Anterior cingulate cortex (tissue), 58 donors: Measurements from ENCODE around the gene KASH5.

Experiments
- DNase-seq, 58 donors: peaks; one replicate each; lab custom pipeline; 2025; lab: John Stamatoyannopoulos, UW

Gene KASH5

DNA sequence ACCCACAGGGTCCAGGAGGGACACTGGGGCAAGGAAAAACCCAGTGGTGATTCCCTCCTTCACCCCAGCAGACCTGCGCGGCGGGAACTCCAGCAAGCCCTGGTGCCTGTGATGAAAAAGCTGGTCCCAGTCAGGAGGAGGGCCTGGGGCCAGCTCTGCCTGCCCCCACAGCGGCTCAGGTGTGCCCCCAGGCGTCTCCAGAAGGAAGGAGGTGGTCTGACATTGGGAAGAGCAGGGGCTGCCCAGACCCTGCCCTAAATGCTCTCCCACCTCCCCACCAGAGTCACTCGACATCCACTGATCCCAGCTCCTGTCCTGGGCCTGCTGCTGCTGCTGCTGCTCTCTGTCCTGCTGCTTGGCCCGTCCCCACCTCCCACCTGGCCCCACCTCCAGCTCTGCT is 29.0 kb downstream of the KASH5 start:
- no peak for DNase-seq

DNA sequence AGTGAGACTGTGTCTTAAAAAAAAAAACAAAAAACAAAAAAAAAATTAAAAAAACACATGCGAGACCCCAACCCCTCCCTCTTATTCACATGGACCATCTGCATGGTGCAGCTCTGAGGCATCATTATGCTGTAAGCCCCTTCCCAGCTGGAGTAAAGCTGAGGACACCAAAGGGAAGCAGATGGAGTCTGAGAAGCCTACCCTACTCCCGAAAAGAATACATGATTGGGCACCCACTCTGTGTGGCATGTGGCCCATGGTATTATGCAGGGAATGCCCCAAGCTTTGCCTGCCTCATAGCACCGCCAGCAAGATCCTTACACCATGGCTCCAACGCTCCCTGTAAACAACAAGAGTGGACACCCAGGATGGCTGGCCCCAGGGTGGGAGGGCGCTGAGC is 30.5 kb downstream of the KASH5 start:
- no peak for DNase-seq

DNA sequence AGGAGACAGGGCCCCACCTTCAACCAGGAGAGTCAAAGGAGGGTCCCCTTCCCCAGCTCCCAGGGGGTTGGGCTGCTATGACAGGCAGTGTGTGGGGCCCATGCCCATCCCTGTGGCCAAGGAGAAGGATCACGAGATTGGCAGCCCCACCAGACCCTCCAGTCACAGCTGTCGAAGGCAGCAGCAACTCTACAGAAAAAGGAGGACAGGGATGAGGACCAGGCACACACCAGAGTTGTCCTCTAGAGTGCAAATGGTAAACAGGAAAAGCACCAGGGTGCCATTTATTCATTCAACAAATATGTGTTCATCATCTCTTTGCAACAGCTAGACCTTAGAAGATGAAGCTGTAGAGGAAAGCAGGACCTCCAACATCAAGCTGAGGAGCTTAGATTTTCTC is 31.1 kb downstream of the KASH5 start:
- DNase-seq, result no peak

DNA sequence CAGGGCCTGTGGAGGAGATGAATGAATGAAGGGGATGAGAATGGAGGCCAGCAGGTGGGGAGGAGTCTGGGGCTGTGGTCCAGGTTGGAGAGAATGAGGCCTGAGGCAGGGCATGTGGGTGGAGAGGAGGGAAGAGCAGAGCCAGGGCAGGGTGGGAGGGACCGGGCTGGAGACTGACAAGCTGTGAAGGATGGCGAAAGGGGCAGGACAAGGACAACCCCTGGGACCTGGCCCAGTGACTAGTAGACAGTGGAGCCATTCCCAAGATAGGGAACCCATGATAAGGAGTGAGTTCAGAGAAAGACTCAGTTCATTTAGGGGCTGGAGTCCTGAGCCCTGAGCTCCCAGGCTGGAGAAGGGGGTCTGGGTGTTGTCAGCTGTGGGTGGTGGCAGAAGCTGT is 32.2 kb downstream of the KASH5 start:
- DNase-seq, result no peak

DNA sequence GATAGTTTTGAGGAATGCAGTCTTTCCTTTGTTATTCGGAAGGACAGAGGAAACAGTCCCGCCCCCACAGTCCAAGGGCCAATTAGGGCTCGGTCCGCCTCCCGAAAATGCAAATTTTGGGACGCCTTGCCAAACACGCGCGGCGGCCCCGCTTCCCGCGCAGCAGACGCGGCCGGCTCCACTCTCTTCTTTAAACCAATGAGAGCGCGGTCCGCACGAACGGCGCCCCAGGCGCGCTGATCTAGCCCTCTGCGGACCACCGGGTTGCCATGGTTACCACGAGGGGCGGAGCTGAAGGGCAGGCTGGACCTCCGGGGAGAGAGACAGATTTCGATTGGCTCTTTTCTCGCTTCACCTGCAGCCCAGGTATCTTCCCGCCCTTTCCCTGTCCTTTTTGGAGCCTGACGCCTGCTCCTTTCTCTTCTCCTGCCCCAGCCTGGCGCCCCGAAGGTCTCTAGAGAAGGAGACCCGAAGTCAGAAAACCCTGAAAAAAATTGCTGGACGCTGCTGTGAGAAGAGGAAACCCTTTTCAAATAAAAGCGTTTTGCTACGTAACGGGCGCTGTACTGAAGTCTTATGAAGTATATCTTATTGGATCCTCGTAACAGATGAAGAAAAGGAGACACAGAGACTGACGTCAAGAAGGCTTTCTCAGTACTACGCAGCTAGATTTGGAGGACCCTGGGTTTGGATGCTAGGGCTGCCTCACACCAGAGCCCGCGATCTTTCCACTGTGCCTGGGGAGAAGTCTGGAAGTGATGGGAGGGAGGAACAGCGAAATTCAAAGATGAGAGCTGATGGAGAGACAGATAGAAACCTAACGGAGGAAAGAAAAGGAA is 33.2 kb downstream of the KASH5 start:
- DNase-seq, result peak in 7 of 58 donors; percentile 8 to 36 (median 24)

DNA sequence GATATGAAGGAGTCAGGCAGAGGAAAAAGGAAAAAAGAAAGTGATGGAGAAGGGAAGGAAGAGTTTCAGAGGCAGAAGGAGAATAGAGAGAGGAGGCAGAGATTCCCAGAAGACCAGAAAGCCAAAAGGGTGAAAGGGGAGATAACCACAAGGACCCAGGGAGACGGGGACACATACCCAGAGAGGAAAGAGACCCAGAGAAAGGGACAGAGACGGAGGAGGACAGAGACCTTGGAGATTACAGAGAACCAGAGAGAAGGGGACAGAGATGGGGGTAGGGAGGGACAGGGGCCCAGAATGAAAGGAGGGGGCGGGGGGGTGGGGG is 33.8 kb downstream of the KASH5 start:
- no peak for DNase-seq

DNA sequence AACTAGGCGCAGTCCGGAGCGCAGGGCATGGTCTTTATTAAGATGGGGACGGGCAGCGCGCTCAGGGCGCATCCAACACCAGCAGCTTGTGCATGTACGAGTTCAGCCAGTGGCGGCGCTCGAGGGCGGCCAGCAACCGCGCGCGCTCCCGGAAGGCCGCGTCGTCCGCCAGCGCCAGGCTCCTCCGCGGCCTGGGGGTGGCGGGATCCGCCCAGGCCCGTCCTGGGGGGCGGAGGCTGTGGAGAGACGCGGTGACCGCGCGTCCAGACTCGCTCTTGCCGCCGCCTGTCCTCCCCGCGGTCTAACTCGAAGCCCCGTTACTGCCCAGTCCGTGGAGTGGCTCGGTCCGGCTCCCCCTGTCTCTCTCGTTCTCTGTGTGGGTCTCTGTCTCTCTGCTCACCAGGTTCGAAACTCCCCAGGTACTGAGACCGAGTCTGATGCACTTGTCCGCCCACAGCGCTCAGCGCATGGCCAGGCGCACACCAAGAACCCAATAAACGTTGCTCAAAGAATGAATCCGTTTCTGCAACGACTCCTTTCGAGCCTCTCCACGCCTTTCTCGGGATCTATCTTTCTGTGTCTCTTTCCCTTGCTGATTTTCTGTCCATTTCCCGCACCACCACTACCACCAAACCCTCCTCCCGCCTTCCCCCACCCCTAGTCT is 34.5 kb downstream of the KASH5 start:
- peak in 8 of 58 donors; percentile 5 to 45 (median 10) for DNase-seq

DNA sequence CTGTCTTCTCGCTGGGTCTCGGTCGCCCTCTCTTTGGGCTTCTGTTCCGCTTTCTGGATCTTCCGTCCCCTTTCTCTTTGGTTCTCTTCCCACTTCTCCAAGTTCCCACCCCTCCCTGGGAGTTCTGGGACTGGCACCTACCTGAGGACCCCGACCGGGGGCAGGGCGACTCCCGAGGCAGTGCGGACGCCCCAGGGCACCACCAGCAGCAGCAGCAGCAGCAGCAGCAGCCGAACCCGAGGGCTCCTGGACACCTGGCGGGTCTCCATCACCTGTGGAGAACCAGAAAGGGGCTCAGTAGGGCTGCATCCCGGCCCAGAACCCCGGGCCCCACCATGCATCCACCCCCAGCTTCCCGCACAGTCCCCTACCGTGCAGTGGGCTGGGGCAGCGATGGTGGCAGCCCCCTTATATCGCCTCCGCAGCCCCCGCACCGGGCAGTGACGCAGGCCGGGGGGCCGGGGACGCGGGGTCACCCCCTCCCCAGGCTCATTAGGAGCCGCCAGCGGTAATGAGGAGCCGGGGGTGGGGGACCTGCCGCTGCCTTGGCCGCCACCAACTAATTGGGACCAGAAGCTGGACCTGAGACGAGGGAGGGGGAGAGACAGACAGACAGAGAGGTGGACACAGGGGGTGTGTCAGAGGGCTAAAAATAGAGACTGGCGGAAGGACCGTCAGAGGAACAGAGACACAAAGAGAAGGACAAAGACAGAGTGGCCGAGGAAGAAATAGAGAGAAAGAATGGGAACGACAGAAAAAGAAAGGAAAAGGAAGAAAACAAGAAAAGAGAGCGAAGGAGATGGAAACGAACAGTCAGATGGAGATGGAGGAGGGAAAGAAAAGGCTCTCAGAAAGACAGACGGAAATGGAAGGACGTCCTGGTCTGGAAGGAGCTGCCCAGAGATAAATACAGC is 35.3 kb downstream of the KASH5 start, which contains the start of gene PTH2:
Gene PTH2, minus strand, starts transcription at position 371 of the 914 bp plus-strand sequence. Its CDS starts 102 bp downstream, at position 269.
- DNase-seq, result peak in 1 of 58 donors; percentile 5

DNA sequence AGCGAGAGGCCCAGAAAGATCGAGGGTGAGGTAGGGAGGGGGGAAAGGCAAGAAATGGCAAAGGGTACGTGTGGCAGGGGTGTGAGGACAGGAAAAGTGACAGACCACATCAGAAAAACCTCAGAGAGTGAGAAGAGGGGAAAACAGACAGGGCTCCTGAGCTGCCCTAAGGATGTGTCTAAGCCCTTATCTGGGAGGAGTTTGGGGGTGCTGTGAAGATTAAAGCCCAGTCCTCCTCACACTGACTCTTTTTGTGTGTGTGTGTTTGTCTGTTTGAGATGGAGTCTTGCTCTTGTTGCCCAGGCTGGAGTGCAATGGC is 35.9 kb downstream of the KASH5 start:
- DNase-seq, result no peak

DNA sequence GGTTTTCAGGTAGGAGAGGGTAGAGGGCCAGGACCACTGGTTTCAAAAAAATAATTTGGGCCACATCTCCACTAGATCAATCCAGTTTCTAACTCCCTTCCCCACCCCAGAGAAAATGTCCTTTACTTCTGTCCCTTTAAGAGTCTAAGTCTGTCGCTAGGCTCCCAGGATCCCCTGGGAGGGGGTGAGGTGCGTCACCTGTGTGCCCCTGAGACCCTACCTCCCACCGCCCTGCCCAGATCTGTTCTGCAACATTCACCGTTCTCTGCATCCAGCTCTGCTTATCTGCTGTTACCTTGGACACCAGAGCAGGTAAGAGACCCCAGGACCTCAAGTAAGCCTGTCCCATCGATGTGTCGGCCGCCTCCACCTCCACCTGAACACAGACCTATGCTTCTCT is 37.1 kb downstream of the KASH5 start, which contains the start of gene GFY:
Gene GFY, plus strand, starts transcription at position 211 of the 400 bp plus-strand sequence. CDS start 1,043 bp downstream, outside the sequence.
- no peak for DNase-seq

DNA sequence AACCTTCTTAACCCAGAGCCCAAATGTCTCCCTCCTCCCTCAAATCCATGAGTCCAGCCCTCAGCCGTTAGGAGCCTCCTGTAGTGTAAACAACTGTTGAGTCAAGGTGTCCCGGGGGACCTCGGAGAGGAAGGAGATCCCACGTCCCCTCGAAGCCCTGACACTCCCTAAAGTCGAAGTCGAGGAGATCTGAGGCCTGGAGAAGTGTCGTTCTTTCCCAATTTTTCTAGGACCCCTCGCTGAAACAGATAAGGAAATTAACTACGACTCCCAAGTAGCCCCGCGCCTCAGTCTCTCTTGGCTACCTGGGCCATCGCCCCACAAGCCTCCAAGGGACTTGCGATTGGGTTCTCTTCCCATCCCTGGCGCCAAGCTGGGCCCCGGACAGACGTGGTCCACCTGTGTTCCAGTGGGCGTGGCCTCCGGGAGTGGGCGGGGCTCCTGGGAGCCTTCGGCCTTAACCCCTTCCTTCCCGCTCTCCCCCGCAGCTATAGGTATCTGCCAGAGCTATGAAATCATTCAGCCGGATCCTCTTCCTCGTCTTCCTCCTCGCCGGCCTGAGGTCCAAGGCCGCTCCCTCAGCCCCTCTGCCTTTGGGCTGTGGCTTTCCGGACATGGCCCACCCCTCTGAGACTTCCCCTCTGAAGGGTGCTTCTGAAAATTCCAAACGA is 38.0 kb downstream of the KASH5 start:
- no peak for DNase-seq

DNA sequence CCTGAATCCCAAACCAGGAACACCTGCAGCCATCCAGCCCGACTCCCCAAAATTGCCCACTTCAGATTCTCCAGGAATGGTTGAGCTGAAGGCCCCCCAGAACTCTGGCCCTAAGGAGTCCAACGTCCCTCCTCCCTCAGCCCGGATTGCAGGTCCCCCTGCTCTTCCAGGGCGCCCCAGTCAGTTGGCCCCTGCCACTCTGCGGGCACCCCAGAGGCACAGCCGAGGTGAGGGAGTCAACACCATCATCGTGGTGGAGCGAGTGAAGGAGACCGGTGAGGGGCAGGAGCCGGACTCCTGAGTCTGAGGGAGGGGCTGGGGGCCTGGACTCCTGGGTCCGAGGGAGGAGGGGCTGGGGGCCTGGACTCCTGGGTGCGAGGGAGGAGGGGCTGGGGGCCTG is 39.3 kb downstream of the KASH5 start:
- DNase-seq, result no peak

DNA sequence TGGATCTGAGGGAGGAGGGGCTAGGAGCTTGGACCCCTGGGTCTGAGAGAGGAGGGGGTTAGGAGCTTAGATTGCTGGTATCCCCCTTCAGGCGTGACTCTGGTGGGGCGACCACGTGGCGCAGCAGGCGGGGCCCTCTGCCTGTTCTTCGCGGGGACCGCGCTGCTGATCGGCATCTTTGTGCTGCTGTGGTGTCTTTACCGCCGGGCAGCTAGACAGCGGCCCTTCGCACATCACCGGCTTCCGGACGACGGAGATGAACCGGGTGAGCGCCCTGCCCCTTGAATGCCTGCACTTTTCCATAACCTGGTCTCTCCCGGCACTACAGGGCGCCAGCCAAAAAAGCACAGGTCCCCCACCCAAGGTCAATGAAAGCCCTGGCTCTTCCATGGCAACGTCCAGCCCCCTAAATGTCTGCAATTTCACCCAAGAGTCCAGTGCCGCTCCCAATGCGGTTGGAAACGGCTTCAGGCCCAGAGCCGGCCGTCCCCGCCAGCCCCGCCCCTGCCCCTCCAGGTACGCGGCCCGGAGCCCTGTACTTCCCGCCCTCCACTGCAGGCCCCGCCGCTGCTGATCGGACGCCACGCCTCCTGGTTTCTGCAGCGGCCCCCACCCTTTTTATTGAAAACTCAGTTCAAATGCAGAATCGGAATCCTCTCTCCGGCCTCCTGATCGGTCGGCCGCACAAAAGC is 40.0 kb downstream of the KASH5 start:
- peak in 3 of 58 donors; percentile 7 to 13 (median 9) for DNase-seq

DNA sequence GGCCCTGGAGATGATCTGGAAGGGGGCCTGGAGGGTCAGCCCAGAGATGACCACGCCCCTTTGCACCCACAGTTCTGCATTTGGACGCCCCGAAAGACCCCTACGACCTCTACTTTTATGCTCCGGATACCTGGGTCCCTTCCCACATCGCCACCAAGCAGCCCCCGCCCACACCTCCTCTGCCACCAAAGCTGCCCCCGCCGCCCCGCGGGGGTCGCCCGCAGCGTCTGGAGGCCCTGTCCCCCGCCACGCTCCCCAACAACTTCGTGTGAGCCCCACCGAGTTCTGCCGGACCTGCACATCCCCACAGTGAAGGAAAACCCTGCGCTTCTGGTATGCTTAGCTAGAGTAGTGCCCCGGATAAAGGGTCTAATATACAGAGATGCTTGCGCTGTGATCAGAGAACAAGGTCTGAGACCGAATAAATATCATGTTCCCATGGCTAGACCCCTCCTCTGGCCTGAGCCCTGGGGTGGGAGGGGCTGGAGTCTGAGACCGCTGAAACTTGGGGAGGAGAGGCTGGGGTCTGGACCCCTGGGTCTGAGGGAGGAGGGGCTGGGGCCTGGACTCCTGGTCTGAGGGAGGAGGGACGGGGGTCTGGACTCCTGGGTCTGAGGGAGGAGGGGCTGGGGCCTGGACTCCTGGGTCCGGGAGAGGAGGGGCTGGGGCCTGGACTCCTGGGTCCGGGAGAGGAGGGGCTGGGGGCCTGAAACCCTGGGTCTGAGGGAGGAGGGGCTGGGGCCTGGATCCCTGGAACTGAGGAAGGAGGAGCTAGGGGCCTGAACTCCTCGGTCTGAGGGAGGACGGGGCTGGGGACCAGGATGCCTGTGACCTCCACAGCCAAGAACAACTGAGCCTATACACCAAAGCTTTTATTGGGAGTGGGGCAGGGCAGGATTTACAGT is 40.8 kb downstream of the KASH5 start:
- DNase-seq, result peak in 1 of 58 donors; percentile 25

DNA sequence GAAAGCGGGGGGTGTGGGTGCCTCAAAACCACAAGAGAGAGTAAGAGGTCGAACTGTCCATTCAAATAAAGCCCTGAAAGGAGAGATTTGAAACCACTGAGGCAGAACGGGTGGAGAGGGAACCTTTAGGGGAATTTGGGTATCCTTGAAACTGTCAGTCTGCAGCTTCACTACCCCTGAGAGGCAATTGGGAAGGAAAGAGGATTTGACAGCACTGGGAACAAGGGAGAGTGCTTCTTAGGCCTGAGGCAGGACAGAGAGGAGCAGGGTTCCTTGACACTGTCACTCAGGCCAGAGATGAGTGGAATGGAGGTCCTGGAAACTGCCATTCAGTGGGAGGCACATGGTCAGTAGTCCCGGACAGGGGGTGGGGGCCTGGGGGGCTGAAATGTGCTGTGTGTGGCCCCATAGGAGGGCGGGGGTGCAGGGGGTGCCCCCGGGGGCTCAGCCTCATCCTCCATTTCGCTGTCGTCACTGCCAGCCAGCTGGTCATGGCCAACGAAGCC is 42.2 kb downstream of the KASH5 start:
- DNase-seq, result no peak

DNA sequence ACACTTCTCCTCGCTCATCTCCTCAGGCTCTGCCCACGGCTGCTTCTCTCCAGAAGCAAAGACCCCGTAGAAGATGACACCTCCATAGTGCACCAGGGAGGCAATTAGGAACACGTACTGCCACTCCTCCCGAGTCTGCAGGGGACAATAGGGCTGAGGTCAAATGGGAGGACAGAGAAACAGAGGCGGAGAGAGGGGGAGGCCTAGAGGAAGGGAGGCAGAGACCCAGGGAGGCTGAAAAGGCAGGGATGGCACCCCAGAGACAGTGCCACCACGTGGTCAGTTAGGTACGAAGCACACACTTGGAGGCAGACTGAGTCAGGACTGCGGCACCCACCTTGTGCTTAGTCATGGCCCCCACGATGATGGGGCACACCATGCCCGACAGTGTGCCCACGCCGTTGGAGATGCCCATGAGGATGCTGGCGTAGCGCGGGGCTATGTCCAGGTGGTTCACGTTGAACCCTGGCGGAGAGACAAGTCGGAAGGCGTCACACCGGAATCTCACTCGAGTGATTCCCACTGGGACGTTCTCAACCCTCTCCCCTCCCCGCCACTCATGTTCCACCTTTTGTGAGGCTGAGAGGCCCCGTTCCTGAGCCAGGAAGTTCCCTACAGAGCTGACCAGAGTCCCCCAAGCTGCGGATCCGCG is 42.8 kb downstream of the KASH5 start:
- DNase-seq, result peak in 6 of 58 donors; percentile 7 to 38 (median 21)

DNA sequence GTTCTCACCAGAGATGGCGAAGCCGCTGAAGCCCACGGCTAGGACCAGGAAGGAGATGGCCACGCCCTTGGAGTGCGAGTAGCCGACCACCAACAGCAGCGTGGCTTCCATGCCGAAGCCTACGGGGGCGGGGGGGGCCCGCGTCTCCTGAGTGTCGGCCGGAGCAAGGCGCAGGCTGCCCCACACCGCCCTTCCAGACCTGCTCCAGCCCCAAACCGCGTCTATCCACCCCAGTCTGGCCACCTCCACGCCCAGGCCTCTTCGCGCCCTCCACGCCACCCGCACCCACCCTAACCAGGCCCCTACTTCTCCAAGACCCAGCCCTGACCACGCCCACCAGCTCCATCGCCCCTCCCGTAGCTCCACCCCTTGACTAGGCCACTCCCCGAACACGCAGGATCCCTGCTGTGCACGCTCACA is 43.3 kb downstream of the KASH5 start:
- peak in 2 of 58 donors; percentile 23 to 30 for DNase-seq
